MCF 10A (cell line): ENCODE data around the gene PLEKHM3. TPM values are rescaled to one million over a fixed set of nuclear protein-coding genes. Genes with fewer than 3 reads are reported as not detected.

ENCODE experiments used
- BruUV-seq: library from RNA; stranded (reverse); fragments of 400-500 nt; replicated peaks from 2 replicates; lab custom pipeline; 2021; lab: Mats Ljungman, UMichigan
- CTCF ChIA-PET: fragments of 300-600 bp; sonication (Branson Sonifier 250); formaldehyde crosslinking; extraction: SDS; loops from one replicate; lab custom pipeline; 2021; ENCODE audit warnings: antibody characterized with exemption, inconsistent platforms; lab: Yijun Ruan, JAX
- POLR2A ChIA-PET: fragments of 300-600, 350-650 bp; sonication (Branson Sonifier 250); formaldehyde crosslinking; extraction: SDS; loops from one replicate; lab custom pipeline; 2020; ENCODE audit warnings: antibody characterized with exemption, inconsistent platforms; lab: Yijun Ruan, JAX
- DNase-seq: peaks from one replicate; pipeline ENCODE4 v3.0.0-alpha.2; 2018; ENCODE audit not compliant: unreplicated experiment
- H3K27ac Mint-ChIP-seq: one replicate; pipeline ENCODE4 v1.8.0; 2022; ENCODE audit warnings: mild to moderate bottlenecking, low read depth, mixed read lengths; ENCODE audit not compliant: unreplicated experiment
- H3K27me3 Mint-ChIP-seq: one replicate; pipeline ENCODE4 v1.8.0; 2022; ENCODE audit warnings: mixed read lengths; ENCODE audit not compliant: insufficient read depth, unreplicated experiment
- H3K36me3 Mint-ChIP-seq: one replicate; pipeline ENCODE4 v1.8.0; 2022; ENCODE audit warnings: mild to moderate bottlenecking, moderate library complexity, mixed read lengths; ENCODE audit not compliant: insufficient read depth, unreplicated experiment
- H3K4me1 Mint-ChIP-seq: one replicate; pipeline ENCODE4 v1.8.0; 2022; ENCODE audit warnings: mixed read lengths; ENCODE audit not compliant: insufficient read depth, unreplicated experiment
- H3K4me3 Mint-ChIP-seq: one replicate; pipeline ENCODE4 v1.8.0; 2022; ENCODE audit warnings: mild to moderate bottlenecking, moderate library complexity, mixed read lengths; ENCODE audit not compliant: unreplicated experiment
- H3K9me3 Mint-ChIP-seq: one replicate; pipeline ENCODE4 v1.8.0; 2022; ENCODE audit warnings: mixed read lengths; ENCODE audit not compliant: unreplicated experiment
- CTCF ChIP-seq: fragments of 200-600 bp; IDR thresholded peaks from one replicate; pipeline ENCODE4 v1.8.0; 2022; ENCODE audit warnings: antibody characterized with exemption, mild to moderate bottlenecking; ENCODE audit not compliant: unreplicated experiment
- intact Hi-C: fragments of 100-400 bp; cut with micrococcal nuclease; formaldehyde crosslinking; loops from 2 replicates; pipeline ENCODE4 v1.14.1; 2022
- total RNA-seq: library from RNA; stranded (reverse); gene quantifications from 2 replicates; pipeline ENCODE4 v1.2.3, GENCODE V29; 2022

Gene PLEKHM3
- total RNA-seq, 1 experiment from 2014 or later, result 5.4 TPM

DNA sequence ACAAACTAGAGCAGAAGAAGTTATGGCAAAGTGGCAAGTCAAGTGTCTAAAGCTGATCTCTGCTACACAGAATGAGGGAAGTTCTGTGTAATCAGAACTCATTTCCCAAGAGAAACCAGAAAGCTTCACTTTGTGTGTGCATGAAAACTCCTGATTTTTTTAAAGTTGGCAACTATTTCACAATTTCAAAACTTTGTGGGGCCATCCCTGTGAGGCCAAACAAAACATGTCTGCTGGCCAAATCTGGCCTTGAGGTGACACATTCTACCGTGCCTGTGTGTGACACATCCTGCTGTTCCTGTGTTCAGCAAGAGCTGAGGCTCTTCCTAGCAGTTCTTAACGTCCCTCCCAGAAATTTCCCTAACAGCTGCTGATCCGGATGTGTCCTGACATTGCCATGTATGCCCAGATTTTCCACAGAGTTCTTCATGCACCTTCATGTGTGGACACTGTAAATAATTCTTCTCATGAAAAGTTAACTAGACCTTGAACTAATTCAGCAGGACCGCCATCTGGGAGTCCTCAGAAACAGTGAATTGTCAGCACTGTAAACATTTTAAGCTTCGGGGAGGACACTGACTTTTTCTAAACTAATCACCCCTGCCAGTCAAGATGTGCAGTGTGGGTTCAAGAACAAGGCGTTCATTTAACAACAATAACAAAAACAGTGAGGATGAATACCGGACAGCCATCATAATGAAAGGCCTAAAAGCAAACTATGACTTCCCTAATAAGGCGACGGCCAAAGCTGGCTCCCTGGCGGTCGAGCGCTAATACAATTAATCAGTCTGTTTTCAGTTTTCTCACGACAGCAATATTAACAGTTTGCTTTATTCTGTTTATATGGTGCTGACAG is 99.0 kb downstream of the PLEKHM3 start:
- Mint-ChIP-seq H3K9me3 (no peaks in the 10 kb centered on the region), H3K4me3 (peak overlapping the region; percentile 8), H3K4me1 (peaks cover 14% of the 10 kb centered on the region), H3K27me3 (no peaks in the 10 kb centered on the region), H3K27ac (peak overlapping the region; percentile 80), H3K36me3 (peaks cover 27% of the 10 kb centered on the region)
- BruUV-seq, result no TSS peak
- no peak for TF ChIP-seq CTCF
- intact Hi-C loops, result no loop called here
- CTCF ChIA-PET, result interaction anchor here (1.1 kb wide), 1 partner anchor 249 kb away, joined by 3 read pairs; no protein-coding TSS in a partner anchor
- POLR2A ChIA-PET, result interaction anchor here (2.0 kb wide), 1 partner anchor 11 kb away, joined by 6 read pairs; no protein-coding TSS in a partner anchor
- peak; percentile 84 for DNase-seq

- no TSS peak for BruUV-seq
These were observed 99.7 kb downstream of the PLEKHM3 start for GRCh38 chr2:207925601-207926000.

DNA sequence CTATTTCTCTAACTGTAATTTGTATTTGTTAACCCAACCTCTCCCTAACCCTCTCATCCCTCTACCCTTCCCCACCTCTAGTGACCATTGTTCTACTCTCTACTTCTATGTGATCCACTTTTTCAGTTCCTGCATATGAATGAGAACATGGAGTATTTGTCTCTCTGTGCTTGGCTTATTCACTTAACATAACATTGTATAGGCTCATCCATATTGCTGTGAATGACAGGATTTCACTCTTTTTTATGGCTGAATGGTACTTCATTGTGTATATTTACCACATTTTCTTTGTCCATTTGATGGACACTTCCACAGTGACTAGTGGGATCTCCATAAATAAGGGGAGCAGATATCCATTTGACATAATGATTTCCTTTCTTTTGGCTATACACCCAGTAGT is 103.7 kb downstream of the PLEKHM3 start:
- CTCF ChIA-PET, result no interaction called here
- BruUV-seq, result no TSS peak
- H3K27me3 Mint-ChIP-seq, result no peaks in the 10 kb centered on the region
- DNase-seq, result no peak
- no peaks in the 10 kb centered on the region for H3K9me3 Mint-ChIP-seq
- POLR2A ChIA-PET, result no interaction called here
- intact Hi-C loops, result no loop called here
- H3K4me1 Mint-ChIP-seq, result peaks cover 12% of the 10 kb centered on the region
- TF ChIP-seq CTCF, result no peak
- no peak overlapping the region for H3K27ac Mint-ChIP-seq
- H3K4me3 Mint-ChIP-seq, result no peak overlapping the region
- H3K36me3 Mint-ChIP-seq, result peaks cover 16% of the 10 kb centered on the region

More at GRCh38 chr2:207925601-207926000, 99.7 kb downstream of the PLEKHM3 start:
- CTCF ChIA-PET, result interaction anchor here (1.1 to 1.5 kb wide), 2 partner anchors 115 to 250 kb away, joined by 3 read pairs; no protein-coding TSS in a partner anchor
- intact Hi-C loops, result no loop called here
- no peaks in the 10 kb centered on the region for H3K27me3 Mint-ChIP-seq
- peak overlapping the region; percentile 80 for H3K27ac Mint-ChIP-seq
- no peak for TF ChIP-seq CTCF
- peaks cover 20% of the 10 kb centered on the region for H3K36me3 Mint-ChIP-seq
- POLR2A ChIA-PET, result interaction anchor here (2.0 kb wide), 1 partner anchor 10 kb away, joined by 6 read pairs; no protein-coding TSS in a partner anchor
- DNase-seq, result no peak
- no peaks in the 10 kb centered on the region for H3K9me3 Mint-ChIP-seq
- H3K4me1 Mint-ChIP-seq, result peaks cover 14% of the 10 kb centered on the region
- peak overlapping the region; percentile 8 for H3K4me3 Mint-ChIP-seq

DNA sequence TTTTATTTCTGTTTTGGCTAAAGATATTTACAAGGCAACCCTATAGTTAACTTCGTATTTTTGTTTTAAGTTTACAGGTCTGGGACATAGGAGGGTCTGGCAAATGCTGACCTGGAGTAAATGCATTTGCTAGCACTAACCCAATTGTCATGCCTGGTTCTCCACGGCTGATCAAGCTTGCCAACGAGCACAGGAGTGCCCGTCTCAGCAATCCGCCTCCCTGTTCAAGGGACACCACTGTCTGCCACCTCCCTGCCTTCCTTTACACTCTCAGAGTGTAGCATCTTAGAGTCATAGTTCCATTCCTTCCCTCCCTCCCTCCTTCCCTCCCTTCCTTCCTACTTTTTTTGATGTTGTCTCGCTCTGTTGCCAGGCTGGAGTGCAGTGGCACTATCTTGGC is 104.6 kb downstream of the PLEKHM3 start:
- no peak for TF ChIP-seq CTCF
- intact Hi-C loops, result no loop called here
- peaks cover 3% of the 10 kb centered on the region for H3K4me1 Mint-ChIP-seq
- no peak overlapping the region for H3K27ac Mint-ChIP-seq
- DNase-seq, result no peak
- ChIA-PET CTCF (interaction anchor here (0.7 kb wide), 1 partner anchor 633 kb away, joined by 5 read pairs; no protein-coding TSS in a partner anchor), POLR2A (no interaction called here)
- H3K36me3 Mint-ChIP-seq, result peaks cover 12% of the 10 kb centered on the region
- H3K9me3 Mint-ChIP-seq, result no peaks in the 10 kb centered on the region
- H3K27me3 Mint-ChIP-seq, result no peaks in the 10 kb centered on the region
- no peak overlapping the region for H3K4me3 Mint-ChIP-seq
- BruUV-seq, result no TSS peak
